ENCODE results near the gene GTPBP1. TPM values are rescaled to one million over a fixed set of nuclear protein-coding genes. Genes with fewer than 3 reads are reported as not detected.

GTPBP1 gene
- total and polyA plus RNA-seq, 2 donors (not counting 3 experiments of a cell fraction or from before 2014, with no cell fraction given), result 29.8 to 50.3 TPM

GRCh38 chr22:38759005-38759404, 53.3 kb downstream of the GTPBP1 start:
- peaks cover 10% of the 10 kb centered on the region for H3K79me2 ChIP-seq (ENCODE audit: control insufficient read depth, insufficient read depth, low read length)
- FAIRE-seq, result no peak
- H3K27ac ChIP-seq (ENCODE audit: insufficient read depth, low read depth, low read length), result no peak overlapping the region
- BruUV-seq (replicated peaks), result no TSS peak
- CTCF ChIA-PET, result interaction anchor here (0.7 to 3.7 kb wide), 4 partner anchors 9 to 84 kb away, joined by 3 to 29 read pairs (median 4); no protein-coding TSS in a partner anchor
- no peak overlapping the region for H3K4me3 ChIP-seq (replicated peaks in 1 of 3; ENCODE audit: insufficient read depth in 1 of 3, low read depth in 1 of 3, low read length in 3 of 3)
- peaks cover 17% of the 10 kb centered on the region for H3K4me1 ChIP-seq (ENCODE audit: control insufficient read depth, extremely low read depth, insufficient read depth, low read length)
- no peaks in the 10 kb centered on the region for H4K20me1 ChIP-seq (replicated peaks; ENCODE audit: control insufficient read depth, extremely low read depth, insufficient read depth, low read length)
- dilution Hi-C loops (cut with MboI; ENCODE audit: extremely low pct_ligation_motif_present, low sequenced_read_pairs), result no loop called here
- H3K9ac ChIP-seq (replicated peaks; ENCODE audit: extremely low read depth, insufficient read depth, low read length), result no peak overlapping the region
- intact Hi-C loops (cut with micrococcal nuclease), result no loop called here
- no peak overlapping the region for H3K4me2 ChIP-seq (ENCODE audit: insufficient read depth, low read length)
- TF ChIP-seq POLR2AphosphoS5 (IDR thresholded peaks at IDR 0.05; ENCODE audit: insufficient read depth, low read depth, low read length) (no peak), MAX (IDR thresholded peaks at IDR 0.05; ENCODE audit: insufficient read depth, insufficient read length) (no peak), POLR2A (IDR thresholded peaks at IDR 0.05; ENCODE audit: low read depth, low read length) (no peak), JUN (IDR thresholded peaks at IDR 0.05; ENCODE audit: borderline replicate concordance, insufficient read depth, insufficient read length, low read depth) (no peak), FOS (IDR thresholded peaks at IDR 0.05; ENCODE audit: borderline replicate concordance, insufficient read depth, low read length) (no peak), CTCF (IDR thresholded peaks at IDR 0.05; ENCODE audit: extremely low read depth in 1 of 2, insufficient read depth in 1 of 2, low read depth in 1 of 2, low read length in 2 of 2) (no peak), GATA2 (IDR thresholded peaks at IDR 0.05; ENCODE audit: insufficient read depth, insufficient read length, low read depth, low read length) (no peak), MYC (IDR thresholded peaks at IDR 0.05; ENCODE audit: low read depth, low read length) (no peak), EZH2 (IDR thresholded peaks at IDR 0.05; ENCODE audit: borderline replicate concordance, low read depth, low read length, severe bottlenecking) (no peak)
- no peaks in the 10 kb centered on the region for H3K27me3 ChIP-seq (ENCODE audit: control insufficient read depth in 2 of 2, insufficient read depth in 2 of 2, low read length in 2 of 2)
- DNase-seq (ENCODE audit: low read depth, low spot score), result no peak
- H3K36me3 ChIP-seq (ENCODE audit: control insufficient read depth in 2 of 2, extremely low read depth in 1 of 2, insufficient read depth in 2 of 2, low read length in 2 of 2), result no peaks in the 10 kb centered on the region
- POLR2A ChIA-PET, result no interaction called here
- H3K9me3 ChIP-seq (replicated peaks; ENCODE audit: control insufficient read depth, insufficient read depth, low read length), result no peaks in the 10 kb centered on the region
- H3K9me1 ChIP-seq (replicated peaks; ENCODE audit: control insufficient read depth, extremely low read depth, insufficient read depth, low read length), result no peaks in the 10 kb centered on the region
- no peak overlapping the region for H2AFZ ChIP-seq (ENCODE audit: low read depth, low read length)
